ENCODE data around the gene IGF2. TPM values are rescaled to one million over a fixed set of nuclear protein-coding genes. Genes with fewer than 3 reads are reported as not detected.
A peak's percentile ranks its signal among the peaks of the same experiment; 100 is the strongest.

Gene IGF2
- total and polyA plus RNA-seq, 2 of the 8 experiments (the other 6 are each of a cell fraction or from before 2014, with no cell fraction given) = 0.74 to 1.5 TPM

DNA sequence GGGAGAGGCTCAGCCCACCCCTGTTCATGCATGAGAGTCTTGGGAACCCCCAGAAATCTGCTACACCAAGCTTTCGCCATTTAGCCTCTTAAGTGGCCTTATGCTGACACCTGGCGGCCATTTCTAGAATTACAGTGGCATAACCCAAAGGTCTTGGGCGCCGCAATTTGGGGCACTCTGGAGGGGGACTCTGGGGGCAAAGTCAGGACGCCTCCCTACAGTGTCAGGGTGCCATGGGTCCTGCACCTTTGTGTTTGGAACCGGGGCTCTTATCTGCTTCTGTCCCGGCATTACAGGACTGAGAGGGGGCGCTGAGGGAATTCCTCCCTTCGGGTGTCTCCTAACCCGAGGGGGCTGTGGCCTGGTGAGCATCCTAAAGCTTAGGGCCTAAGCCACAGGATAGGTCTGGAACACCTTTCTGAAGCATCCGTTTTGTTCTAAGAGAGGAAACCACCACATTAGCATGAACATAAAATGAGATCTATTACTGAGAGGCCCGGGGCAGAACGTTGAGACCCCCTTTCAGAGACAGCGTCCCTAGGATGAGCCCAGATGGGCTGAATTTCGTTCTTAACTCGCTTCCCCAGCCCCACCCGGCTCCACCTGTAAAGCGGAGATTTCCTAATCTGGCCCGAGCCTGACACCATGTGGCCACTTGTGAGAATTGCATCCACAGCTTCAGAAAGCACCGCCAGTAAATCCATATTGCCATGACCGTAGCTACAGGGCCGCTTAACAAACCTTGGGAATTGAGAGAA, 12.5 kb upstream of the IGF2 start:
- peaks cover 0 to 3% (median 2%) of the 10 kb centered on the region in 4 experiments; a peak in 4 of 7 replicates for H3K4me1 ChIP-seq (replicated peaks in 1 of 4; ENCODE audit: control insufficient read depth in 3 of 4, insufficient read depth in 4 of 4, low read length in 3 of 4)
- DNase-seq (ENCODE audit: low read depth in 1 of 2, low spot score in 2 of 2) = peak in 1 of 2 experiments; percentile 91
- H2AFZ ChIP-seq (ENCODE audit: low read length) = no peak overlapping the region
- no peak overlapping the region for H3K14ac ChIP-seq (ENCODE audit: insufficient read length)
- no peak overlapping the region for H2BK120ac ChIP-seq (replicated peaks; ENCODE audit: low read depth, low read length)
- H4K20me1 ChIP-seq (replicated peaks in 1 of 2; ENCODE audit: control insufficient read depth in 1 of 2, insufficient read depth in 2 of 2, low read length in 2 of 2) = no peaks in the 10 kb centered on the region
- peak overlapping the region; percentile 29 to 30; a peak in 3 of 4 replicates for H3K4me2 ChIP-seq (ENCODE audit: insufficient read depth in 1 of 2, low read depth in 2 of 2, low read length in 2 of 2)
- H3K27ac ChIP-seq (ENCODE audit: low read depth, low read length) = no peak overlapping the region
- no peak overlapping the region for H3K23ac ChIP-seq (ENCODE audit: insufficient read length)
- WGBS, 2 experiments (ENCODE audit: extremely low coverage in 1 of 2, insufficient coverage in 1 of 2, insufficient read length in 1 of 2, insufficient replicate concordance in 2 of 2, low coverage in 1 of 2, low lambda C conversion rate in 2 of 2, missing lambda C conversion rate in 1 of 2) = 13% methylated on average over 22 of the region's 22 CpGs; no CpG with 5 or more reads in 1 of the 2 experiments
- H3K23me2 ChIP-seq (ENCODE audit: low read depth, low read length) = no peaks in the 10 kb centered on the region
- no peak overlapping the region for H3K9ac ChIP-seq (replicated peaks in 1 of 4; ENCODE audit: extremely low read depth in 1 of 4, low read depth in 3 of 4, low read length in 3 of 4)
- POLR2A ChIA-PET (ENCODE audit: partially characterized antibody) = interaction anchor here (0.9 to 1.5 kb wide), 7 partner anchors 8 to 458 kb away, joined by 3 to 9 read pairs (median 3); no protein-coding TSS in a partner anchor
- no peaks in the 10 kb centered on the region for H3K79me1 ChIP-seq (ENCODE audit: low read depth, low read length)
- FAIRE-seq = peak; percentile 90
- H2AK5ac ChIP-seq (ENCODE audit: low read depth, low read length) = no peak overlapping the region
- no peak overlapping the region for H4K5ac ChIP-seq (ENCODE audit: insufficient read length, low read depth, low read length)
- no peaks in the 10 kb centered on the region for H3K9me3 ChIP-seq (ENCODE audit: insufficient read depth in 2 of 2, low read depth in 1 of 2, low read length in 1 of 2)
- H3K56ac ChIP-seq (replicated peaks; ENCODE audit: insufficient read length, low read depth, low read length) = no peak overlapping the region
- no peak overlapping the region for H2BK5ac ChIP-seq (ENCODE audit: low read depth, low read length)
- peaks cover 17 to 35% (median 31%) of the 10 kb centered on the region in 4 experiments for H3K27me3 ChIP-seq (replicated peaks in 1 of 4; ENCODE audit: control insufficient read depth in 3 of 4, extremely low read depth in 1 of 4, insufficient read depth in 3 of 4, low read length in 3 of 4)
- no peak overlapping the region for H3K18ac ChIP-seq (ENCODE audit: extremely low read depth, low read length)
- CTCF ChIA-PET (ENCODE audit: partially characterized antibody) = interaction anchor here (0.6 to 18.5 kb wide), 93 partner anchors 14 to 759 kb away, joined by 3 to 551 read pairs (median 6); partner anchors contain the start of genes H19, IGF2, INS and KRTAP5-6
- H3K36me3 ChIP-seq (ENCODE audit: control insufficient read depth in 2 of 4, insufficient read depth in 4 of 4, low read length in 3 of 4) = no peaks in the 10 kb centered on the region
- H2BK15ac ChIP-seq (ENCODE audit: low read length) = no peak overlapping the region
- no peak overlapping the region for H4K91ac ChIP-seq (replicated peaks; ENCODE audit: insufficient read length, low read length)
- H3K4me3 ChIP-seq (ENCODE audit: extremely low read depth in 1 of 4, insufficient read depth in 2 of 4, low read depth in 3 of 4, low read length in 4 of 4) = peak overlapping the region in 1 of 4 experiments; percentile 33; a peak in 2 of 8 replicates
- no peaks in the 10 kb centered on the region for H3K79me2 ChIP-seq (ENCODE audit: control insufficient read depth in 1 of 2, insufficient read depth in 2 of 2, low read length in 2 of 2)
- H2BK20ac ChIP-seq (ENCODE audit: low read length) = no peak overlapping the region
- 0 out of 2 replicates have a peak overlapping the region, but pooled peaks have one; percentile 42 for H2BK12ac ChIP-seq (ENCODE audit: low read depth, low read length)
- TF ChIP-seq, protein P1, sequence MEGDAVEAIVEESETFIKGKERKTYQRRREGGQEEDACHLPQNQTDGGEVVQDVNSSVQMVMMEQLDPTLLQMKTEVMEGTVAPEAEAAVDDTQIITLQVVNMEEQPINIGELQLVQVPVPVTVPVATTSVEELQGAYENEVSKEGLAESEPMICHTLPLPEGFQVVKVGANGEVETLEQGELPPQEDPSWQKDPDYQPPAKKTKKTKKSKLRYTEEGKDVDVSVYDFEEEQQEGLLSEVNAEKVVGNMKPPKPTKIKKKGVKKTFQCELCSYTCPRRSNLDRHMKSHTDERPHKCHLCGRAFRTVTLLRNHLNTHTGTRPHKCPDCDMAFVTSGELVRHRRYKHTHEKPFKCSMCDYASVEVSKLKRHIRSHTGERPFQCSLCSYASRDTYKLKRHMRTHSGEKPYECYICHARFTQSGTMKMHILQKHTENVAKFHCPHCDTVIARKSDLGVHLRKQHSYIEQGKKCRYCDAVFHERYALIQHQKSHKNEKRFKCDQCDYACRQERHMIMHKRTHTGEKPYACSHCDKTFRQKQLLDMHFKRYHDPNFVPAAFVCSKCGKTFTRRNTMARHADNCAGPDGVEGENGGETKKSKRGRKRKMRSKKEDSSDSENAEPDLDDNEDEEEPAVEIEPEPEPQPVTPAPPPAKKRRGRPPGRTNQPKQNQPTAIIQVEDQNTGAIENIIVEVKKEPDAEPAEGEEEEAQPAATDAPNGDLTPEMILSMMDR (IDR thresholded peaks at IDR 0.05; ENCODE audit: control extremely low read depth in 1 of 3, insufficient read depth in 1 of 3, low read depth in 1 of 3, low read length in 3 of 3) = peak; percentile 66 to 84 (median 84)
- TF ChIP-seq CEBPB (IDR thresholded peaks at IDR 0.05; ENCODE audit: low read depth, low read length) (peak; percentile 72), RAD21 (IDR thresholded peaks at IDR 0.05 in 1 of 2, conservative IDR thresholded peaks at IDR 0.05 in 1 of 2; ENCODE audit: low read depth in 2 of 2, low read length in 2 of 2) (peak; percentile 86 to 87), CBX5 (IDR thresholded peaks at IDR 0.05; ENCODE audit: low read depth, low read length) (no peak)
- no peak overlapping the region for H3K4ac ChIP-seq (replicated peaks; ENCODE audit: insufficient read length, low read depth, low read length)
- no peak overlapping the region; the same call in 1 of the 2 replicates for H4K8ac ChIP-seq (ENCODE audit: extremely low read depth, insufficient read depth, low read length)

All from H1 (cell line).